CD14-positive monocyte (primary cell): Measurements from ENCODE around the gene UGT1A8. TPM values are rescaled to one million over a fixed set of nuclear protein-coding genes. Genes with fewer than 3 reads are reported as not detected.

Experiments
- DNase-seq, 3 donors: peaks; one replicate each; pipeline ENCODE4 v3.0.0-alpha.2; 2011 to 2022
- H2AFZ ChIP-seq: 2 replicates; pipeline ENCODE4 v1.6.0; 2012; ENCODE audit warnings: mild to moderate bottlenecking, low read depth, low read length, inconsistent platforms; ENCODE audit not compliant: insufficient read depth, poor library complexity, severe bottlenecking
- H3K27ac ChIP-seq, 2 donors: 1 replicate in 1 of 2; 2 replicates in 1 of 2; pipeline ENCODE4 v1.5.1; 2012 to 2013; ENCODE audit warnings: low read length in 2 of 2, control low read depth in 1 of 2, inconsistent platforms in 1 of 2, low read depth in 1 of 2, mild to moderate bottlenecking in 1 of 2
- H3K27me3 ChIP-seq, 2 donors: one replicate each; pipeline versions ENCODE4 v1.6.0 to v1.6.1; 2011 to 2013; ENCODE audit warnings: low read length in 2 of 2; ENCODE audit not compliant: control insufficient read depth in 2 of 2, insufficient read depth in 2 of 2
- H3K36me3 ChIP-seq, 2 donors: replicated peaks in 1 of 2; 1 replicate in 1 of 2; 2 replicates in 1 of 2; pipeline versions ENCODE4 v1.5.1 to v1.6.1; 2012 to 2013; ENCODE audit warnings: low read length in 2 of 2, control low read depth in 1 of 2, inconsistent platforms in 1 of 2, mild to moderate bottlenecking in 1 of 2; ENCODE audit not compliant: insufficient read depth in 2 of 2, control insufficient read depth in 1 of 2
- H3K4me1 ChIP-seq, 2 donors: 1 replicate in 1 of 2; 2 replicates in 1 of 2; pipeline versions ENCODE4 v1.5.1 to v1.6.1; 2012 to 2013; ENCODE audit warnings: low read length in 2 of 2, control low read depth in 1 of 2, inconsistent platforms in 1 of 2, mild to moderate bottlenecking in 1 of 2, moderate library complexity in 1 of 2; ENCODE audit not compliant: insufficient read depth in 2 of 2, control insufficient read depth in 1 of 2
- H3K4me2 ChIP-seq: replicated peaks from 2 replicates; pipeline ENCODE3; 2012; ENCODE audit warnings: low read length, moderate library complexity, mild to moderate bottlenecking; ENCODE audit not compliant: poor library complexity, severe bottlenecking; ENCODE audit errors: extremely low read depth
- H3K4me3 ChIP-seq, 3 experiments: fragments of 200-600 bp in 1 of 3; sonication (generic) in 1 of 3; replicated peaks in 1 of 3; 1 replicate in 2 of 3; 2 replicates in 1 of 3; pipeline ENCODE4 v1.5.1; 2011 to 2013; ENCODE audit warnings: low read length in 3 of 3, mild to moderate bottlenecking in 3 of 3, control low read depth in 2 of 3, low read depth in 2 of 3, inconsistent platforms in 1 of 3, moderate library complexity in 1 of 3
- H3K79me2 ChIP-seq: 2 replicates; pipeline ENCODE4 v1.6.0; 2012; ENCODE audit warnings: mild to moderate bottlenecking, control low read depth, inconsistent platforms, low read length, moderate library complexity; ENCODE audit not compliant: insufficient read depth
- H3K9ac ChIP-seq: 2 replicates; pipeline ENCODE4 v1.6.0; 2017; ENCODE audit warnings: low read length, mild to moderate bottlenecking; ENCODE audit not compliant: insufficient read depth, poor library complexity, severe bottlenecking
- H3K9me3 ChIP-seq, 2 donors: replicated peaks in 1 of 2; 1 replicate in 1 of 2; 2 replicates in 1 of 2; pipeline versions ENCODE4 v1.5.1 to v1.6.1; 2012 to 2013; ENCODE audit warnings: low read length in 2 of 2, control low read depth in 1 of 2; ENCODE audit not compliant: control insufficient read depth in 1 of 2, insufficient read depth in 1 of 2
- H4K20me1 ChIP-seq: 2 replicates; pipeline ENCODE4 v1.6.0; 2012; ENCODE audit warnings: mild to moderate bottlenecking, low read length, control low read depth, moderate library complexity; ENCODE audit not compliant: insufficient read depth
- H3K27ac Mint-ChIP-seq, 7 donors: one replicate each; pipeline ENCODE4 v1.8.0; 2020; ENCODE audit warnings: mild to moderate bottlenecking in 7 of 7, mixed read lengths in 7 of 7, moderate library complexity in 6 of 7, inconsistent platforms in 2 of 7
- H3K27me3 Mint-ChIP-seq, 3 donors: one replicate each; pipeline ENCODE4 v1.8.0; 2021 to 2022; ENCODE audit warnings: low read depth in 3 of 3, mild to moderate bottlenecking in 3 of 3, mixed read lengths in 3 of 3, moderate library complexity in 3 of 3, inconsistent platforms in 1 of 3
- H3K36me3 Mint-ChIP-seq, 2 donors: one replicate each; pipeline ENCODE4 v1.8.0; 2020; ENCODE audit warnings: mixed read lengths in 2 of 2, inconsistent platforms in 1 of 2, mild to moderate bottlenecking in 1 of 2
- H3K4me1 Mint-ChIP-seq: one replicate; pipeline ENCODE4 v1.8.0; 2020; ENCODE audit warnings: mild to moderate bottlenecking, mixed read lengths
- H3K4me3 Mint-ChIP-seq, 2 donors: one replicate each; pipeline ENCODE4 v1.8.0; 2020; ENCODE audit warnings: mild to moderate bottlenecking in 2 of 2, mixed read lengths in 2 of 2, moderate library complexity in 1 of 2
- H3K9me3 Mint-ChIP-seq, 7 donors: one replicate each; pipeline ENCODE4 v1.8.0; 2020 to 2022; ENCODE audit warnings: mixed read lengths in 7 of 7, mild to moderate bottlenecking in 6 of 7, moderate library complexity in 6 of 7, inconsistent platforms in 2 of 7
- WGBS: methylation state at CpG from one replicate; pipeline ENCODE4 v1.1.5; 2013; ENCODE audit warnings: missing lambda C conversion rate; ENCODE audit not compliant: insufficient coverage; 5-methylcytosine and 5-hydroxymethylcytosine counted together
- intact Hi-C, 2 donors: fragments of 100-400 bp; cut with micrococcal nuclease; formaldehyde crosslinking; loops; one replicate each; pipeline versions ENCODE4 v1.15.0 to v1.15.1; 2023
- polyA plus RNA-seq, 3 donors: library from polyadenylated mRNA; depleted of rRNA in 1 of 3; unstranded in 2 of 3; stranded (reverse) in 1 of 3; fragments of 300-500 nt in 2 of 3; fragments of >200 nt in 1 of 3; fragmentation: Illumina TruSeq in 2 of 3; gene quantifications; 1 replicate in 2 of 3; 2 replicates in 1 of 3; pipeline ENCODE4 v1.2.3, GENCODE V29; 2012 to 2021
- TF ChIP-seq, protein P1 (sequence below): fragments of 200-600 bp; IDR thresholded peaks from one replicate; pipeline ENCODE4 v1.8.0; 2022; ENCODE audit warnings: antibody characterized with exemption, mild to moderate bottlenecking

Gene UGT1A8
- polyA plus RNA-seq, 3 donors: not detected

DNA sequence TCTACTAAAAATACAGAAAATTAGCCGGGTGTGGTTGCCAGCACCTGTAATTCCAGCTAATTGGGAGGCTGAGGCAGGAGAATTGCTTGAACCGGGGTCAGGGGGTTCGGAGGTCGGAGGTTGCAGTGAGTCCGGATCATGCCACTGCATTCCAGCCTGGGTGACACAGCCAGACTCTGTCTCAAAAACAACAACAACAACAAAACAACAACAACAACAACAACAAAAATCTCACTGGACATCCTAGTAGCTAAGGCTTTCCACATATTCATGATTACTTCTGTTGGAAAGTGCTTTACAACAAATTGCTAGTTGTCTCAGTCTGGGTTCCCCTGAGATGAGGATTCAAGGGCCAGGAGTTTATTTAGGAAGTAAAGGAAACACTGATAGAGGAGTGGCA is 156.4 kb downstream of the UGT1A8 start:
- no peaks in the 10 kb centered on the region for H4K20me1 ChIP-seq
- H3K36me3 ChIP-seq: no peaks in the 10 kb centered on the region
- H3K27me3 Mint-ChIP-seq: peaks cover 2 to 6% (median 6%) of the 10 kb centered on the region in 3 donors
- no peaks in the 10 kb centered on the region for H3K79me2 ChIP-seq
- H3K27me3 ChIP-seq: no peaks in the 10 kb centered on the region
- H3K4me1 Mint-ChIP-seq: no peaks in the 10 kb centered on the region
- H2AFZ ChIP-seq: no peak overlapping the region
- no peaks in the 10 kb centered on the region for H3K4me1 ChIP-seq
- no peak overlapping the region for H3K4me3 Mint-ChIP-seq
- H3K9me3 Mint-ChIP-seq: peaks cover 13 to 30% (median 16%) of the 10 kb centered on the region in 7 donors
- intact Hi-C loops: no loop called here
- TF ChIP-seq, protein P1, sequence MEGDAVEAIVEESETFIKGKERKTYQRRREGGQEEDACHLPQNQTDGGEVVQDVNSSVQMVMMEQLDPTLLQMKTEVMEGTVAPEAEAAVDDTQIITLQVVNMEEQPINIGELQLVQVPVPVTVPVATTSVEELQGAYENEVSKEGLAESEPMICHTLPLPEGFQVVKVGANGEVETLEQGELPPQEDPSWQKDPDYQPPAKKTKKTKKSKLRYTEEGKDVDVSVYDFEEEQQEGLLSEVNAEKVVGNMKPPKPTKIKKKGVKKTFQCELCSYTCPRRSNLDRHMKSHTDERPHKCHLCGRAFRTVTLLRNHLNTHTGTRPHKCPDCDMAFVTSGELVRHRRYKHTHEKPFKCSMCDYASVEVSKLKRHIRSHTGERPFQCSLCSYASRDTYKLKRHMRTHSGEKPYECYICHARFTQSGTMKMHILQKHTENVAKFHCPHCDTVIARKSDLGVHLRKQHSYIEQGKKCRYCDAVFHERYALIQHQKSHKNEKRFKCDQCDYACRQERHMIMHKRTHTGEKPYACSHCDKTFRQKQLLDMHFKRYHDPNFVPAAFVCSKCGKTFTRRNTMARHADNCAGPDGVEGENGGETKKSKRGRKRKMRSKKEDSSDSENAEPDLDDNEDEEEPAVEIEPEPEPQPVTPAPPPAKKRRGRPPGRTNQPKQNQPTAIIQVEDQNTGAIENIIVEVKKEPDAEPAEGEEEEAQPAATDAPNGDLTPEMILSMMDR: no peak
- DNase-seq: no peak
- peaks cover 14 to 19% of the 10 kb centered on the region in 2 donors for H3K9me3 ChIP-seq
- no peaks in the 10 kb centered on the region for H3K36me3 Mint-ChIP-seq
- H3K4me2 ChIP-seq: no peak overlapping the region
- 100% methylated on average over 2 of the region's 5 CpGs for whole genome bisulfite sequencing
- H3K27ac ChIP-seq: no peak overlapping the region
- H3K4me3 ChIP-seq: no peak overlapping the region
- no peak overlapping the region for H3K9ac ChIP-seq
- H3K27ac Mint-ChIP-seq: no peak overlapping the region

DNA sequence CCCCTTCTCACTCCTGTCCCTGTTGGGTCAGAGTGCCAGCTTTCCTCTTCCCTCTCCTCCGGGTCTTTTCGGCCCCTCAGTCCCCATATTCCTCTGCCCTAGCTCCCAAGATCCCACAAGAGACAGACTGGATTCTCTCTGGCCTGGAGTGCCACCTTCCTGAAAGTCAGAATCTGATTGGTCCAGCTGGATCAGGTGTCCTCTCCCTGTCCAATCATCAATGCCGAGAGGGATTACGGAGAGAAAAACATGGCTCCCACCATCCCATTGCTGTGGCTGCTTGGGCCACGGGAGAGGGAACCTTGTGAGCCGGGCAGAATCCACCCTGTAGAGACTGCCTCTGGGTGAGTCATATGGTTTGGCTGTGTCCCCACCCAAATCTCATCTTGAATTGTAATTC is 158.0 kb downstream of the UGT1A8 start:
- Histone ChIP-seq H3K27ac (no peak overlapping the region), H3K36me3 (no peaks in the 10 kb centered on the region), H3K4me3 (no peak overlapping the region), H3K4me1 (no peaks in the 10 kb centered on the region), H3K9me3 (peaks cover 14 to 22% of the 10 kb centered on the region in 2 donors), H3K79me2 (no peaks in the 10 kb centered on the region), H3K27me3 (no peaks in the 10 kb centered on the region), H3K9ac (no peak overlapping the region), H4K20me1 (no peaks in the 10 kb centered on the region), H3K4me2 (no peak overlapping the region), H2AFZ (no peak overlapping the region)
- DNase-seq: no peak
- WGBS: 100% methylated on average over 4 of the region's 6 CpGs
- Mint-ChIP-seq H3K27ac (no peak overlapping the region), H3K36me3 (no peaks in the 10 kb centered on the region), H3K4me3 (no peak overlapping the region), H3K4me1 (no peaks in the 10 kb centered on the region), H3K9me3 (peaks cover 13 to 43% (median 18%) of the 10 kb centered on the region in 7 donors), H3K27me3 (peaks cover 0 to 6% (median 3%) of the 10 kb centered on the region in 3 donors)
- intact Hi-C loops: no loop called here
- TF ChIP-seq, protein P1: no peak
